Stimulated activated naive B cell treated with anti-CD40 and anti-IgM and Interleukin-4, amounts not matched to agents 10 μg/mL and 1 μg/mL and 100 μg/mL, for 72 hours (primary cell): ENCODE measurements around the gene SECTM1.
A peak's percentile ranks its signal among the peaks of the same experiment; 100 is the strongest.
"Not testable (repeated sequence)": the region's sequence is repeated elsewhere in the genome, so short reads cannot be mapped to it uniquely, and the experiment has no call there.

ENCODE experiments used
- ATAC-seq, 2 donors: fragments of 150-1000 bp; cut with Tn5 transposase; replicated peaks; 2 replicates each; pipeline ENCODE4 v1.10.0; 2021; ENCODE audit warnings: moderate library complexity in 1 of 2
- DNase-seq: peaks from one replicate; pipeline ENCODE4 v3.0.0; 2021
- H3K27ac Mint-ChIP-seq: one replicate; pipeline ENCODE4 v1.8.0; 2022; ENCODE audit warnings: mild to moderate bottlenecking, mixed read lengths
- H3K27me3 Mint-ChIP-seq, 2 donors: one replicate each; pipeline ENCODE4 v1.8.0; 2022; ENCODE audit warnings: mixed read lengths in 2 of 2
- H3K36me3 Mint-ChIP-seq, 2 donors: one replicate each; pipeline ENCODE4 v1.8.0; 2022; ENCODE audit warnings: mixed read lengths in 2 of 2, mild to moderate bottlenecking in 1 of 2
- H3K4me1 Mint-ChIP-seq, 2 donors: one replicate each; pipeline ENCODE4 v1.8.0; 2022; ENCODE audit warnings: mixed read lengths in 2 of 2, mild to moderate bottlenecking in 1 of 2
- H3K4me3 Mint-ChIP-seq, 2 donors: one replicate each; pipeline ENCODE4 v1.8.0; 2022; ENCODE audit warnings: mild to moderate bottlenecking in 2 of 2, mixed read lengths in 2 of 2, moderate library complexity in 1 of 2
- H3K9me3 Mint-ChIP-seq, 2 donors: one replicate each; pipeline ENCODE4 v1.8.0; 2022; ENCODE audit warnings: mixed read lengths in 2 of 2, mild to moderate bottlenecking in 1 of 2

The SECTM1 gene

DNA sequence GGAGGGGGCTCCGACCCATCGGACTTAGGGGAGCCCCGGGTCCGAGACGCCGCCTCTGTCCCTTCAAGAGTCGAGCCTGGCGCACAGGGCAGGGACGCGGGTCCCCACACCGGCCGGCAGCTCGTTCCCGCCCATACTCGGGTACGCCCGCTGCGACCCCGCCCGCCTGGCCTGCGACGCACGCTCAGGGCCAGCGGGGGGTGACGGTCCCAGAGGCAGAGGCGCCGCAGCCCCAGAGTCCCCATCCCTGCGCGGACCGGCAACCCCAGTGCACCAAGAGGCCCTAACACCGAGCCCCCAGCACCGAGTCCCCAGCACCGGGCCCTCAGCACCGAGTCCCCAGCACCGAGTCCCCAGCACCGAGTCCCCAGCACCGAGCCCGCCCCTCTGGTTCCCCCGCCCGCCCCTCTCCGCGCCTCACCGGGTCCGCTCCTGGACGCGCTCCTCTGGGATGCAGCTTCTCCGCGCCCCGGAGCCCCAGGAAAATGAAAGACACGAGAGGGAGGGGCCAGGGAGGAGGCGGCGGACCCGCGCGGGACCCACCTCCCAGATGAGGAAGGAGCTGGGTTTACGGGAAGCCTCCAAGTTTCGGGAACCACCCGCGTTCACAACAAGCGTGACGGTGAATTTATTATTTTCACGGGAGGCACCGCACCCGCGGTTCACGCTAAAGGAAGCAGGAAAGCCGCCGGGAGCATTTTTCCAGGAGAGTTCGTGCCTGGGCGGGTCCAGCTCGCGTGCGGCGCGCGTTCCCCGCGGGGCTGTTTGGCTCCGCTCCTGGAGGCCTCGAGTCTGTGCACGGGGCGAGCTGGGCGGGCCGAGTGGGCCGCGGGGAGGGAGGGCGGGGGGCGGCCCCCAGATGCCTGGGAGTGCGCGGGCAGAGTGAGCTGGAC lies at the start of gene SECTM1:
TSS of gene SECTM1 (minus strand) at position 488 of the 893 bp plus-strand sequence. CDS start 6,526 bp downstream, outside the sequence.
- ATAC-seq (peak; percentile 46 to 48), DNase-seq (no peak)
- peaks cover 24 to 44% of the 10 kb centered on the region in 2 donors for H3K27me3 Mint-ChIP-seq
- H3K9me3 Mint-ChIP-seq, result no peaks in the 10 kb centered on the region
- H3K27ac Mint-ChIP-seq, result peak within 1 kb of the TSS; percentile 60
- H3K4me1 Mint-ChIP-seq, result peaks cover 20 to 40% of the 10 kb centered on the region in 2 donors
- peak within 1 kb of the TSS; percentile 80 to 82 for H3K4me3 Mint-ChIP-seq
- no peaks in the 10 kb centered on the region for H3K36me3 Mint-ChIP-seq

GRCh38 chr17:82382933-82383255 lies 49.3 kb upstream of the SECTM1 start:
- DNase-seq (no peak), ATAC-seq (no peak)
- H3K4me1 Mint-ChIP-seq, result peaks cover 10 to 17% of the 10 kb centered on the region in 2 donors
- H3K27ac Mint-ChIP-seq, result no peak overlapping the region
- H3K9me3 Mint-ChIP-seq, result no peaks in the 10 kb centered on the region
- H3K36me3 Mint-ChIP-seq, result no peaks in the 10 kb centered on the region
- no peak overlapping the region for H3K4me3 Mint-ChIP-seq
- H3K27me3 Mint-ChIP-seq, result peaks cover 51 to 67% of the 10 kb centered on the region in 2 donors

GRCh38 chr17:82382220-82382932 lies 48.8 kb upstream of the SECTM1 start:
- H3K4me3 Mint-ChIP-seq, result not testable (repeated sequence)

GRCh38 chr17:82381703-82382009 lies 48.1 kb upstream of the SECTM1 start:
- H3K27me3 Mint-ChIP-seq, result peaks cover 48 to 71% of the 10 kb centered on the region in 2 donors
- H3K36me3 Mint-ChIP-seq, result not testable (repeated sequence)

More at GRCh38 chr17:82382220-82382932, 48.8 kb upstream of the SECTM1 start:
- peaks cover 10 to 14% of the 10 kb centered on the region in 2 donors for H3K4me1 Mint-ChIP-seq
- H3K27me3 Mint-ChIP-seq, result peaks cover 49 to 71% of the 10 kb centered on the region in 2 donors
- not testable (repeated sequence) for DNase-seq, H3K27ac Mint-ChIP-seq, ATAC-seq, H3K9me3 Mint-ChIP-seq, H3K36me3 Mint-ChIP-seq

DNA sequence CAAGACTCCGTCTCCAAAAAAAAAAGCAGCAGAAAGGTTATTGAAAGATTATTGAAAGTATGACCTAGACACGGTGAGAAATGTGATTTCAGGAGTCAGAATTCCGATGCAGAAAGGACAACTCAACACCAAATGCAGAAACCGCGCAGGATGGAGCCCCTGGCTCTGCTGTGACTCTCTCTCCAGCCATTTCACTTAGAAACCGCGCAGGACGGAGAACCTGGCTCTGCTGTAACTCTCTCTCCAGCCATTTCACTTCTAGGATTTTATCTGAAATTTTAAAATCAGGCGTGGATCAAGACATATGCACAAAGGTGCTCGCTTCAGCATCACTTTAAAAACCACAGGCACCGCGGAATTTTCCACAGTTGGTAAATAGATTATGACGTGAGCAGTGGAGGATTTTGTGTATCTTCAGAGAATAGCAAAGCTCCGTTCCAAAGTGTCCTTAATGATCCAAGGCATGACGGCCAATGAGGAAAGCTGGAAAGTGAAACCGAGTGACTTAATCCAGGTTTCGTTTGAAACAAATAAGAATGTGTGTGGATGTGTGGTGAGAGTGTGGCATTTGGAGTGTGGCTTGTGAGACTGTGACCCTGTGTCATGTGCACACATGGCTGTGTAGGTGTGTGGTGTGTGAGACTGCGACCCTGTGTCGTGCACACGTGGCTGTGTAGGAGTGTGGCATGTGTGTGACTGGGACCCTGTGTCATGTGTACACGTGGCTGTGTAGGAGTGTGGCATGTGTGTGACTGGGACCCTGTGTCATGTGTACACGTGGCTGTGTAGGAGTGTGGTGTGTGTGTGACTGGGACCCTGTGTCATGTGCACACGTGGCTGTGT lies 47.5 kb upstream of the SECTM1 start:
- Mint-ChIP-seq H3K4me3 (no peak overlapping the region), H3K27me3 (peaks cover 50 to 73% of the 10 kb centered on the region in 2 donors), H3K36me3 (no peaks in the 10 kb centered on the region), H3K9me3 (no peaks in the 10 kb centered on the region), H3K27ac (no peak overlapping the region), H3K4me1 (peaks cover 10% of the 10 kb centered on the region in 2 donors)
- DNase-seq (no peak), ATAC-seq (no peak)

More at GRCh38 chr17:82381703-82382009, 48.1 kb upstream of the SECTM1 start:
- peaks cover 10 to 14% of the 10 kb centered on the region in 2 donors for H3K4me1 Mint-ChIP-seq
- H3K27ac Mint-ChIP-seq, H3K4me3 Mint-ChIP-seq, DNase-seq, H3K9me3 Mint-ChIP-seq, ATAC-seq: not testable (repeated sequence)

- peaks cover 10% of the 10 kb centered on the region in 2 donors for H3K4me1 Mint-ChIP-seq
- H3K27ac Mint-ChIP-seq, result no peak overlapping the region
- no peaks in the 10 kb centered on the region for H3K36me3 Mint-ChIP-seq
- ATAC-seq (no peak), DNase-seq (no peak)
- H3K4me3 Mint-ChIP-seq, result no peak overlapping the region
- H3K9me3 Mint-ChIP-seq, result no peaks in the 10 kb centered on the region
- H3K27me3 Mint-ChIP-seq, result peaks cover 54 to 70% of the 10 kb centered on the region in 2 donors
These were observed 45.1 kb upstream of the SECTM1 start for GRCh38 chr17:82378741-82379021.

- ATAC-seq (no peak), DNase-seq (no peak)
- Mint-ChIP-seq H3K4me3 (no peak overlapping the region), H3K9me3 (no peaks in the 10 kb centered on the region), H3K36me3 (no peaks in the 10 kb centered on the region), H3K27me3 (peaks cover 51 to 70% of the 10 kb centered on the region in 2 donors), H3K27ac (no peak overlapping the region), H3K4me1 (peaks cover 10 to 15% of the 10 kb centered on the region in 2 donors)
These were observed 44.6 kb upstream of the SECTM1 start for GRCh38 chr17:82377924-82378740.

- not testable (repeated sequence) for ATAC-seq, H3K27ac Mint-ChIP-seq, H3K9me3 Mint-ChIP-seq, H3K4me3 Mint-ChIP-seq, DNase-seq, H3K36me3 Mint-ChIP-seq
- Mint-ChIP-seq H3K4me1 (peaks cover 17 to 24% of the 10 kb centered on the region in 2 donors), H3K27me3 (peaks cover 50 to 70% of the 10 kb centered on the region in 2 donors)
These were observed 43.7 kb upstream of the SECTM1 start for GRCh38 chr17:82377294-82377693.

GRCh38 chr17:82376042-82376730 lies 42.6 kb upstream of the SECTM1 start:
- Mint-ChIP-seq H3K9me3 (no peaks in the 10 kb centered on the region), H3K4me3 (no peak overlapping the region), H3K4me1 (peaks cover 14 to 23% of the 10 kb centered on the region in 2 donors), H3K27ac (no peak overlapping the region), H3K27me3 (peaks cover 44 to 67% of the 10 kb centered on the region in 2 donors), H3K36me3 (no peaks in the 10 kb centered on the region)
- ATAC-seq (no peak), DNase-seq (no peak)

DNA sequence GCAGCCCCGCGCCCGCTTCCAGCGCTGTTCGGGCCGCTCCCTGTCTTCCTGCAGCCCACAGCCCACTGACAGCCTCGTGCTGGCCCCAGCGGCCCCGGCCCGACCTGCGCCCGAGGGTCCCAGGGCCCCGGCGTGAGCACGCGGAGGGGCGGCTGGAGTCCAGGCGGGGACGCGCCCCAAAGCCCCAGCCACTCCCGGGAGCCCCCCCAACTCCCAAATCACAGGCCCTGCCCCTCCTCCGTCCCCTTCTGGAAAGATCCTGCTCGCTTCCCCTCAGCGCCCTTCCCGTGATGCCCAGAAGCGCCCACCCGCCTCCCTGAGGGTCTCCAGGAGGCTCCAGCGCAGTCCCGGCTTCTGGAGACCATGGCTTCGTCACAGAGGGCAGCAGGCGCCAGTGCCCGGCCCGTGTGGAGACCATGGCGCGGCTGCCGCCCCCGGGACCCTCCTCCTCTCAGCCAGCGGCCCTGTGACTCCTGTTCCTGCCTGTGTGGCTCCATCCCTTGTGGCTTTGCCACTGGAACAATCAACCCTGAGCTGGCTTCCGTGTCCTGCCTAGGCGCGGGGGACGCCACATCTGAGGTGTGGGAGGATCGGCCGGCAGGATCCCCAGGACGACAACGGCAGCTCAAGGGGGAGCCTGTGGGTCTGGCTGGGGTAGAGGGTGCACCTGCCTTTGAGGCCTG lies 41.9 kb upstream of the SECTM1 start:
- H3K4me1 Mint-ChIP-seq, result peaks cover 20 to 29% of the 10 kb centered on the region in 2 donors
- ATAC-seq (no peak), DNase-seq (no peak)
- no peaks in the 10 kb centered on the region for H3K9me3 Mint-ChIP-seq
- H3K36me3 Mint-ChIP-seq, result no peaks in the 10 kb centered on the region
- H3K27me3 Mint-ChIP-seq, result peaks cover 43 to 67% of the 10 kb centered on the region in 2 donors
- no peak overlapping the region for H3K4me3 Mint-ChIP-seq
- no peak overlapping the region for H3K27ac Mint-ChIP-seq

- Mint-ChIP-seq H3K27ac (no peak overlapping the region), H3K4me3 (no peak overlapping the region), H3K4me1 (peaks cover 18 to 31% of the 10 kb centered on the region in 2 donors), H3K9me3 (no peaks in the 10 kb centered on the region), H3K27me3 (peaks cover 39 to 64% of the 10 kb centered on the region in 2 donors), H3K36me3 (no peaks in the 10 kb centered on the region)
- ATAC-seq (no peak), DNase-seq (no peak)
These were observed 41.2 kb upstream of the SECTM1 start for GRCh38 chr17:82374626-82375331.
